ENCODE measurements around the gene MLX. TPM values are rescaled to one million over a fixed set of nuclear protein-coding genes. Genes with fewer than 3 reads are reported as not detected.

MLX gene
- total RNA-seq, 4 donors from 2014 or later = 24.4 to 33.9 (median 26.0) TPM

DNA sequence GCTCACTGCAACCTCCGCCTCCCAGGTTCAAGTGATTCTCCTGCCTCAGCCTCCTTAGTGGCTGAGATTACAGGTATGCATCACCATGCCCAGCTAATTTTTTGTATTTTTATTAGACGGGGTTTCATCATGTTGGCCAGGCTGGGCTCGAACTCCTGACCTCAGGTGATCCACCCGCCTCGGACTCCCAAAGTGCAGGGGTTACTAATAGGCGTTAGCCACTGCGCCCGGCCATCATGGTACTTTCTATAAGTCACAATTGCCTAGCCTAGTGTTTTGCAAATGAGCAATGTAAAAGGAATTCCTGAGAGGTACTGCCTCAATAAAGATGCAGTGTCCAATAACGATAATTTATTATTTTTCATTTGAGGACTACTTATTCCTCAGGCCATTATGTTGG lies 24.5 kb downstream of the MLX start:
- 93 to 96% methylated on average over 6 to 9 of the region's 9 CpGs for WGBS, 2 donors (ENCODE audit: low coverage in 1 of 2)
- H3K9me3 ChIP-seq = no peaks in the 10 kb centered on the region
- peaks cover 0 to 22% (median 3%) of the 10 kb centered on the region in 3 donors for H3K4me1 ChIP-seq
- ATAC-seq = no peak
- peaks cover 0 to 74% of the 10 kb centered on the region in 2 donors for H3K36me3 ChIP-seq
- no peaks in the 10 kb centered on the region for H3K27me3 ChIP-seq
- H3K27ac ChIP-seq = no peak overlapping the region
- no peak overlapping the region for H3K4me3 ChIP-seq
- TF ChIP-seq POLR2AphosphoS5 (IDR thresholded peaks at IDR 0.05) (no peak), POLR2A (IDR thresholded peaks at IDR 0.05) (no peak), EP300 (IDR thresholded peaks at IDR 0.05) (no peak)
- TF ChIP-seq, protein P1, sequence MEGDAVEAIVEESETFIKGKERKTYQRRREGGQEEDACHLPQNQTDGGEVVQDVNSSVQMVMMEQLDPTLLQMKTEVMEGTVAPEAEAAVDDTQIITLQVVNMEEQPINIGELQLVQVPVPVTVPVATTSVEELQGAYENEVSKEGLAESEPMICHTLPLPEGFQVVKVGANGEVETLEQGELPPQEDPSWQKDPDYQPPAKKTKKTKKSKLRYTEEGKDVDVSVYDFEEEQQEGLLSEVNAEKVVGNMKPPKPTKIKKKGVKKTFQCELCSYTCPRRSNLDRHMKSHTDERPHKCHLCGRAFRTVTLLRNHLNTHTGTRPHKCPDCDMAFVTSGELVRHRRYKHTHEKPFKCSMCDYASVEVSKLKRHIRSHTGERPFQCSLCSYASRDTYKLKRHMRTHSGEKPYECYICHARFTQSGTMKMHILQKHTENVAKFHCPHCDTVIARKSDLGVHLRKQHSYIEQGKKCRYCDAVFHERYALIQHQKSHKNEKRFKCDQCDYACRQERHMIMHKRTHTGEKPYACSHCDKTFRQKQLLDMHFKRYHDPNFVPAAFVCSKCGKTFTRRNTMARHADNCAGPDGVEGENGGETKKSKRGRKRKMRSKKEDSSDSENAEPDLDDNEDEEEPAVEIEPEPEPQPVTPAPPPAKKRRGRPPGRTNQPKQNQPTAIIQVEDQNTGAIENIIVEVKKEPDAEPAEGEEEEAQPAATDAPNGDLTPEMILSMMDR (IDR thresholded peaks at IDR 0.05) = no peak

DNA sequence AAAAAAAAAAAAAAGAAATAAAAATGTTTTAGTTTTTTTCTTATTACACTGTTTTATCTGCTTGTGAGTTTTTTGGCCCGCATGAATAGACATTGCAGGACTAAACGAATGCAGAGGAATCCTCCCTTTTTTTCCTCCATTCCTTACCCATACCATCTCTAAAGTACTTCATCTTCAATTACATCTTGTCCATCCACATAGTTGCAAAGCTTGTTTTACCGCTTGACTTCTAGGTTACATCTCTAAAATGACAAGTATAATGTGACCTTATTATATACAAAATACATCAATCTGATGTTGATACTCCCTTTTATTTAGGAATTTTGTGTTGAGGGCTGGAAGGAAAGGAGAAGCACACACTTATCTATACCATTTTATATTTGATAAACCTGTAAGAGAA lies 29.5 kb downstream of the MLX start:
- H3K27me3 ChIP-seq = no peaks in the 10 kb centered on the region
- no peak for ATAC-seq
- no peaks in the 10 kb centered on the region for H3K9me3 ChIP-seq
- TF ChIP-seq, protein P1 (IDR thresholded peaks at IDR 0.05) = no peak
- TF ChIP-seq POLR2AphosphoS5 (IDR thresholded peaks at IDR 0.05) = no peak
- no peak for TF ChIP-seq EP300 (IDR thresholded peaks at IDR 0.05)
- no peak for TF ChIP-seq POLR2A (IDR thresholded peaks at IDR 0.05)
- no peak overlapping the region for H3K27ac ChIP-seq
- 78% methylated on average over 3 of the region's 3 CpGs for WGBS, 2 donors (ENCODE audit: low coverage in 1 of 2)
- H3K4me1 ChIP-seq = peaks cover 0 to 13% (median 7%) of the 10 kb centered on the region in 3 donors
- H3K4me3 ChIP-seq = no peak overlapping the region
- H3K36me3 ChIP-seq = peaks cover 0 to 31% of the 10 kb centered on the region in 2 donors

DNA sequence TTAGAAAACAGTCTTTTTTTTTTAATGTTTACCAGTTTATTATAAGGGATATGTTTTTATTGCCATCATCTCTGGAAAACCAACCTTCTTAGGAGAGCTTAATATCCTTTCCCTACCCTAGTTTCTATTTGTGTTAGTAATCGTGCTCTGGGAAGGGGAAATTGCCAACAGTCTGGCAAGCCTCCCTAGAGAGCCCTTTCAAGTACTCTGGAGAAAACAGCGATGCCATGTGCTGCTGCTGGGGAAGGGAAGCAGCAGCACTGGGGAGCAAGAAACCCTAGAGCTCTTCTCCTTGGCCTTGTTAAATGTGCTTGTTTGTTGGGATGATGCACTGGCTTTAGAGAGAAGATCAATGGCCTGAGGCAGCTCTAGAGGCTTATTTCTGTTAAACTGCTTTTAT lies 32.0 kb downstream of the MLX start:
- no peaks in the 10 kb centered on the region for H3K27me3 ChIP-seq
- no peaks in the 10 kb centered on the region for H3K9me3 ChIP-seq
- WGBS, 2 donors (ENCODE audit: low coverage in 1 of 2) = 17 to 43% methylated on average over 2 of the region's 2 CpGs
- H3K36me3 ChIP-seq = peaks cover 0 to 20% of the 10 kb centered on the region in 2 donors
- ATAC-seq = no peak
- TF ChIP-seq, protein P1 (IDR thresholded peaks at IDR 0.05) = no peak
- TF ChIP-seq POLR2A (IDR thresholded peaks at IDR 0.05) (no peak), POLR2AphosphoS5 (IDR thresholded peaks at IDR 0.05) (no peak), EP300 (IDR thresholded peaks at IDR 0.05) (no peak)
- H3K4me1 ChIP-seq = peaks cover 0 to 29% (median 7%) of the 10 kb centered on the region in 3 donors
- H3K4me3 ChIP-seq = no peak overlapping the region
- no peak overlapping the region for H3K27ac ChIP-seq

DNA sequence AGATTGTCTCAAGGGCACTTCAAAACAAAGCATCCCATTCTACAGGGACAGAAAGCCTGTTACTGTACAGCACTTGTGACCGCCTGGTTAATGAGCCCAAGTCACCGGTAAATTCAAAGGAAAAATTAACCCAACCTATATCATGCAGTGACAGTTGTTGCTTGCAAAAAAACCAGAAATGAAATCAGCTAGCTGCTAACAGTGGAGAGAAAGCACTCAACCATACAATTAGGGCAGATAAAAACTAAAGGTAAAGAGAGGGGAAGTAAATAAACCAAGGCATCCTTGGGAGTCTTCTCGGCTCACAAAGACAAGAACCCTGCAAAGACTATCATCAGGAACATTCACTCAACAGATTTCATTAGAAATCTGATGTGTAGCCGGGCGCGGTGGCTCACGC lies 36.4 kb downstream of the MLX start:
- WGBS, 2 donors (ENCODE audit: low coverage in 1 of 2) = 80 to 90% methylated on average over 3 to 4 of the region's 7 CpGs
- Histone ChIP-seq H3K4me1 (peaks cover 6 to 71% (median 23%) of the 10 kb centered on the region in 3 donors), H3K9me3 (no peaks in the 10 kb centered on the region), H3K36me3 (peaks cover 0 to 7% of the 10 kb centered on the region in 2 donors), H3K4me3 (no peak overlapping the region), H3K27me3 (no peaks in the 10 kb centered on the region), H3K27ac (no peak overlapping the region)
- TF ChIP-seq POLR2AphosphoS5 (IDR thresholded peaks at IDR 0.05) (no peak), POLR2A (IDR thresholded peaks at IDR 0.05) (no peak)
- no peak for ATAC-seq

DNA sequence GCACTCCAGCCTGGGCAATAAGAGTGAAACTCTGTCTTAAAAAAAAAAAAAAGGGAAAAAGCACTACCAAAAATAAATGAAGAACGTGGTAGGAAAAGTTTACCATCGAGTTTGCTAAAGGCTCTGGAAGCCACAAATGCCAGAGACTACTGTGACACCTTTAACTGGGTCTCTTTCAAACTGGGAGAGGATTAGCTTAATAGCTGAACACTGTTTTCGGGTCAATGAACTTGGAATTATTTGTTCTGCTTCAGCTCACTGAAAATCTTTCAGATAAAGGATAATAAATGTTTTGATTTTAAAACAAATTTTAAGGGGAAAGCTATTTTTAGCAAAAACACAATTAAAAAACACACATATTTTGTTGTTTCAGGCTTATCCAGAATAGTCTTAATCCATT lies 40.9 kb downstream of the MLX start:
- Histone ChIP-seq H3K27ac (peak overlapping the region in 1 of 4 donors; percentile 19), H3K9me3 (no peaks in the 10 kb centered on the region), H3K4me3 (peak overlapping the region; percentile 50 to 79), H3K4me1 (peaks cover 6 to 65% (median 16%) of the 10 kb centered on the region in 3 donors), H3K27me3 (no peaks in the 10 kb centered on the region), H3K36me3 (peaks cover 0 to 15% of the 10 kb centered on the region in 2 donors)
- 18 to 19% methylated on average over 3 of the region's 3 CpGs for WGBS, 2 donors (ENCODE audit: low coverage in 1 of 2)
- ATAC-seq = no peak
- TF ChIP-seq, protein P1 (IDR thresholded peaks at IDR 0.05) = no peak
- TF ChIP-seq POLR2AphosphoS5 (IDR thresholded peaks at IDR 0.05) (no peak), POLR2A (IDR thresholded peaks at IDR 0.05) (no peak), EP300 (IDR thresholded peaks at IDR 0.05) (no peak)
